Measurements from ENCODE around the gene RBM44.
A peak's percentile ranks its signal among the peaks of the same experiment; 100 is the strongest.
"Not testable (repeated sequence)": the region's sequence is repeated elsewhere in the genome, so short reads cannot be mapped to it uniquely, and the experiment has no call there.

Gene RBM44

GRCh38 chr2:237848940-237849339 lies 50.4 kb downstream of the RBM44 start:
- FAIRE-seq; DNase-seq (ENCODE audit: extremely low spot score, insufficient read length, low read depth): not testable (repeated sequence)

- FAIRE-seq (no peak), DNase-seq (ENCODE audit: extremely low spot score, insufficient read length, low read depth) (no peak)
These were observed 55.7 kb downstream of the RBM44 start for GRCh38 chr2:237854295-237854694.

- FAIRE-seq: no peak
- DNase-seq (ENCODE audit: extremely low spot score, insufficient read length, low read depth): no peak
These were observed 59.2 kb downstream of the RBM44 start for GRCh38 chr2:237857791-237858190.

GRCh38 chr2:237858294-237859081 lies 59.9 kb downstream of the RBM44 start:
- DNase-seq (ENCODE audit: extremely low spot score, insufficient read length, low read depth) (peak; percentile 48), FAIRE-seq (peak; percentile 86)

GRCh38 chr2:237859082-237859433 lies 60.5 kb downstream of the RBM44 start:
- FAIRE-seq (no peak), DNase-seq (ENCODE audit: extremely low spot score, insufficient read length, low read depth) (no peak)

GRCh38 chr2:237859533-237860272 lies 61.1 kb downstream of the RBM44 start, which contains the start of gene RAMP1:
Gene RAMP1 (plus strand): TSS chr2:237859623. CDS start chr2:237859676, 53 bp downstream.
- DNase-seq (ENCODE audit: extremely low spot score, insufficient read length, low read depth) (no peak), FAIRE-seq (no peak)

GRCh38 chr2:237860273-237860935 lies 61.8 kb downstream of the RBM44 start:
- FAIRE-seq (no peak), DNase-seq (ENCODE audit: extremely low spot score, insufficient read length, low read depth) (no peak)

- FAIRE-seq (no peak), DNase-seq (ENCODE audit: extremely low spot score, insufficient read length, low read depth) (no peak)
These were observed 63.4 kb downstream of the RBM44 start for GRCh38 chr2:237861875-237862527.

GRCh38 chr2:237862528-237862895 lies 63.9 kb downstream of the RBM44 start:
- FAIRE-seq: no peak
- no peak for DNase-seq (ENCODE audit: extremely low spot score, insufficient read length, low read depth)

GRCh38 chr2:237863102-237863511 lies 64.5 kb downstream of the RBM44 start:
- FAIRE-seq: no peak

GRCh38 chr2:237863689-237864443 lies 65.3 kb downstream of the RBM44 start:
- no peak for DNase-seq (ENCODE audit: extremely low spot score, insufficient read length, low read depth)
- no peak for FAIRE-seq

More at GRCh38 chr2:237863102-237863511, 64.5 kb downstream of the RBM44 start:
- no peak for DNase-seq (ENCODE audit: extremely low spot score, insufficient read length, low read depth)

- FAIRE-seq: no peak
- no peak for DNase-seq (ENCODE audit: extremely low spot score, insufficient read length, low read depth)
These were observed 65.9 kb downstream of the RBM44 start for GRCh38 chr2:237864444-237864931.

GRCh38 chr2:237864940-237865622 lies 66.5 kb downstream of the RBM44 start:
- FAIRE-seq (no peak), DNase-seq (ENCODE audit: extremely low spot score, insufficient read length, low read depth) (no peak)

GRCh38 chr2:237865623-237866041 lies 67.1 kb downstream of the RBM44 start:
- no peak for FAIRE-seq
- DNase-seq (ENCODE audit: extremely low spot score, insufficient read length, low read depth): no peak

GRCh38 chr2:237866101-237866621 lies 67.6 kb downstream of the RBM44 start:
- no peak for FAIRE-seq
- DNase-seq (ENCODE audit: extremely low spot score, insufficient read length, low read depth): no peak

- DNase-seq (ENCODE audit: extremely low spot score, insufficient read length, low read depth) (no peak), FAIRE-seq (no peak)
These were observed 68.9 kb downstream of the RBM44 start for GRCh38 chr2:237867465-237867864.

GRCh38 chr2:237868074-237868473 lies 69.5 kb downstream of the RBM44 start:
- not testable (repeated sequence) for DNase-seq (ENCODE audit: extremely low spot score, insufficient read length, low read depth); FAIRE-seq

- DNase-seq (ENCODE audit: extremely low spot score, insufficient read length, low read depth): no peak
- FAIRE-seq: no peak
These were observed 70.2 kb downstream of the RBM44 start for GRCh38 chr2:237868631-237869342.

Measured in GM18507 (cell line).